Stimulated activated CD4-positive, alpha-beta T cell treated with anti-CD3 and anti-CD28 coated beads, Interleukin-4, amount 100 ng/mL, for 24 hours (primary cell): ENCODE measurements around the gene SCN4A.

Experiments
- DNase-seq: peaks from one replicate; pipeline ENCODE4 v3.0.0-alpha.2; 2020

SCN4A gene

DNA sequence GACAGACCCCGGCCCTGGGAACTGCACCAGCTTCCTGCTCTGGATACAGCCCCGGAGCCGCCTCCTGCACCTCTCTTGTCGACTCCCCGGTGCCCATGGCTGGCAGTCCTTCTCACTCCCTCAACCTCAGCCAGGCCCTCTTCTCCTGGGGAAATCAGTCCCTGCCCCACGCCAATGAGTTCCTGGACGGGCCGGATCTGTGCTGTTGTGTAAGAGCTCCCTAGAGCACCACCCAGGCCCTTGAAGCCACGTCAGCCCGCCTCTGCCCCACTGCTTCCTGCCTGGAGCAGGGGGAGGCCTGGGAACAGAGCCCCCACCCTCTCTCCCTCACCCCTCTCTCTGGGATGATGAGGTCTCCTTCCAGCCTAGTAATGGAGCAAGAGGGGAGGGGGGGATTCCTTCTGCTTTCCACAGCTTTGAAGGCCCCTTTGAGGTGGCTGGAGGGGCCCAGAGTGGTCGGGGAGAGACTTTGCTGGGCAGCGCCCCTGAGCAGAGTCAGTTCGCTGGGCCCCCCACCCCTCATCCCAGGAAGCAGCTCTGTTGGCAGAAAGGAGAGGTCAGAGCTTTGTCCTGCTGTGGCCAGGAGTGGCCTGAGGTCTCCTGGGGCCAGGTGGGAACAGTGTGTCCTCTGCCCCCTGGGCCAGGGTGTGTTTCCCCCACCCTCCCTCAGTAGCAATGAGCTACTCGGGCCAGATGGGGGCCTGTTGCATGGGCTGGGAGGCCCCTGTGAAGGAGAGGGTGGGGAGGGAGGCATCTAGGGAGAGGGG, 29.2 kb upstream of the SCN4A start:
- DNase-seq: no peak

DNA sequence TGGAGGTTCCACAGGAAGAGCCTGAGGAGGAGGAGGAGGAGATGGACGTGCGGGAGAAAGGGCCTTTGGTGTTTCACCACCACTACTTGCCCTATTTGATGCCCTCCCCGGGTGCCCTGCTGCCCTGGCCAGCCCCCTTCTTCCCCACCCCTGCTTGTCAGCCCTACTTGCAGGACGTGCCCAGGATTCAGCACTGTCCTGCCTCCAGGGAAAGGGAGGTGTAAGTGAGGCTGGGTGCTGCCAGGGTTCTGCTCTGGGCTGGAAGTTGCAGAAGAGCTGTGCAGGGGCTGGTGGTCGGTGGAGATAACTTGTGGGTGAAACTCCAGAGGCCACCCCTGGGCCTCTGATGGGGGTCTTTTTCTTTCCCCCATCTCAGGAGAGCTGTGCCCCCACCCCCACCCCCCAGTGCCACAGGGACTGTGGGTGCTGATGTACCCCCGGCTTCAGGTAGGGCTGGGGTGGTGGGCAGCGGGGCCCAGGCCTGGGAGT, 28.4 kb upstream of the SCN4A start:
- DNase-seq: no peak

GRCh38 chr17:63999680-64000531, 27.2 kb upstream of the SCN4A start:
- no peak for DNase-seq

DNA sequence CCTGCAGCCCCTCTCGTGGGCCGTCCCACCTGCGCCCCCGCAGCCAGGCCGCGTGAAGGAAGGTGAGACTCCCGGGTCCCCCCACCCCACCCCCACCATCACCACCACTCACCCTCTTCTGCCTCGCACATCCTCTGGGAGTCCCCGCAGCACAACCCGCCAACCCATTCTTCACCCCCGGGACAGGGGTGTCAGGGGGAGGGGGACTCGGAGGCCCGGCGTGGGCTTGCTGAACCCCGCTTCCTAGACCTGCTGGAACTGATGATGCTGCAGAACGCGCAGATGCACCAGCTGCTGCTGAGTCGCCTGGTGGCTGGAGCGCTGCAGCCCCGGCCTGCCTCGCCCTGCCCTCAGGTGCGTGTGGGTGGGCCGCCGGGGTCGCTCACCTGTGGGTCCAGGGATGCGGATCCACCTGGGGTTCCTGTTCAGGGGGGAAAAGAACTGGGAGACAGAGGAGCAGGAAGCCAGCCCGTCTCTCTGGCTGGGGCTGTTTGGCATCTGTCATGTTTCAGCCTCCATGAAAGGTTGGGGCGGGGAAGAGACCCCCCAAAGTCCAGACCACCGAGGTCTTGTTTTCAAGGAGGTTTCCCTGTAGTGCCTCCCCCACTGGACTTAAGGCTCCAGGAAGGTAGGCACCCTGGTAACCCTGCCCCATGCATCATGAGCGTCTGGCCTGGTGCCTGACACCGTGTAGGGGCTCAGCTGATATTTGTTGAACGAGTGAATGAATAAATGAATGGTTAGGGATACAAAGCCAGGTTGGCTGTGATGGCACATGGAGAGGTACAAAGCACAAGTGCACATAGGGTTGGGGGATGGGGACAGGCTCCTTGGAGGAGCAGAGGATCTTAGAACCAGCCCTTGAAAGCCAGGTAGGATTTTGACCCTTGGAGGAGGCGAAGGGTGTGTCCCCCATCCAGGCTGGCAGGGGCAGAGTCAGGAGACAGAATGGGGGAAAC, 26.3 kb upstream of the SCN4A start:
- DNase-seq: no peak

DNA sequence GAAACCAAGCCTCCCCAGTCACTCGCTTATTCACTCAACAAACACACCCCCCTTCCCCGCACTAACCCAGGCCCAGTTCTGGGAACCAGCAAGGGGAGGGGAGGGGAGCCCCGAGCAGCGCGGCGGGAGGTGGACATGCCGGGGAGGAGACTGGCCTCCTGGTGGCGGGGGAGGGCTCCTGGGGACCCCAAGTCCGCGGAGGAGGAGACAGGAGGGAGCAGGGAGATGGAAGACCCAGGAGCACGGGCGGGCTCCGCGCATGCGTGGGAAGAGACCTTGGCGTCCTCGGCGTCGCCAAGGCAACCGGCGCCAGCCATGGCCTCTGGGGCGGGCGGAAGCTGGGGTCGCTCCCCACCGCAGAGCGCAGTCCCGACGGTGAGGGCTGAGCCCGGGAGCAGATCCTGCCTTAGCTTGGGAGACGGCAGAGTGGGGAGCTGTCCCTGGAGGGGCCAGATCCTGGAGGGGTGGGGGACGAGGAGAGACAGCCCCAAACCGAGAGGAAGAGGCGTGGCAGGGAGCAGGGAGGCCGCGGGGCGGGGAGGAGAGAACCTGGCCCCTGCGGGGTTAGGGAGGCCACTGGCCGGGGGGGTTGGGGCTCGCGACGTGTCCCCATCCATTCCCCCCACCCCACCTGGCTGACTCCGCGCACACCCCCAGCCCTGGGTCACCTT, 25.5 kb upstream of the SCN4A start, which contains the start of gene PRR29:
Gene PRR29, plus strand, starts transcription at position 302 of the 671 bp plus-strand sequence. Its CDS starts 14 bp downstream, at position 316.
- DNase-seq: peak; percentile 68

- no peak for DNase-seq
Observed at GRCh38 chr17:63997341-63998048, 24.8 kb upstream of the SCN4A start.

GRCh38 chr17:63996430-63997182, 23.9 kb upstream of the SCN4A start:
- no peak for DNase-seq

DNA sequence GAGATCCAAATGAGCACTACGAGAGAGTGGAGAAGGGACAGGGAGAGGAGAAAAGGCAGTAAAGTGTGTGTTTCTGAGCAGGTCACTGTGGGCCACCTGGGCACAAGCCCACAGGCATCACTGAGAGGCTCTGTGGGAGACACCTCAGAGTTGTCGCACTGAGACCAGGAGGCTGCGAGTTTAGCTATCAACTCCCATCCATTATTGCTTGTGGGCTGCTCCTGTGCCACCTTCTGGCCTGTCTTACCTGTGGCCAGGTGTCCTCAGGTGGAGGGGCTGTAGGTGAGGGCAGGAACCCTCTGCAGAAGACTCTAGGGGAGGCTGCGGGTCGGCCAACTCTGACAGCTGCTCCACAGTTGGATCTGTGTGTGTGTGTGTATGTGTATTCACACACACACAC, 22.9 kb upstream of the SCN4A start:
- DNase-seq: no peak

DNA sequence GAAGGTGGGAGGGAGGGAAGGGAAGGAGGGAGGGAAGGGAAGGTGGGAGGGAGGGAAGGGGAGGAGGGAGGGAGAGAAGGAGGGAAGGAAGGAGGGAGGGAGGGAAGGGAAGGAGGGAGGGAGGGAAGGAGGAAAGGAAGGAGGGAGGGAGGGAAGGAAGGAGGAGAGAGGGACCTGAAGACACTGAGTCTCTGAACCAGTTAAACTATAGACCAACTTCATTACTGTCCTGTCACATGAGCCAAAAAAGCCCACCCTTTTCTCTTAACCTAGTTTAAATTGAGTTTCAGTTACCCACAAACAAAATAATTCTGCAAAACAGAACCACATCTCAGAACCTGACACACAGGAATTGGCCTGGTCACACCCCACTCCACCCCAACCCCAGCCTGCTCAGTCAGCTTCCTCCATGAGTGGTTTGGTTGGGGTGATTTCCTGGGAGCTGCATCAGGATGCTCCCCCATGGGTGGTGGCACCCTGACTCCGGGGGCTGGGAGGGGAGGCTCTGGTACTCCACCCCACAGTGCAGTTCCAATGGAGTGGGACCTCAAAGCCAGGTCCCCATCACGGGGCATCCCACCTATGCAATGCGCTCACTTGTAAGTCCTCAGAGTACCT, 20.8 kb upstream of the SCN4A start:
- no peak for DNase-seq

GRCh38 chr17:63991611-63992010, 18.9 kb upstream of the SCN4A start:
- DNase-seq: no peak

DNA sequence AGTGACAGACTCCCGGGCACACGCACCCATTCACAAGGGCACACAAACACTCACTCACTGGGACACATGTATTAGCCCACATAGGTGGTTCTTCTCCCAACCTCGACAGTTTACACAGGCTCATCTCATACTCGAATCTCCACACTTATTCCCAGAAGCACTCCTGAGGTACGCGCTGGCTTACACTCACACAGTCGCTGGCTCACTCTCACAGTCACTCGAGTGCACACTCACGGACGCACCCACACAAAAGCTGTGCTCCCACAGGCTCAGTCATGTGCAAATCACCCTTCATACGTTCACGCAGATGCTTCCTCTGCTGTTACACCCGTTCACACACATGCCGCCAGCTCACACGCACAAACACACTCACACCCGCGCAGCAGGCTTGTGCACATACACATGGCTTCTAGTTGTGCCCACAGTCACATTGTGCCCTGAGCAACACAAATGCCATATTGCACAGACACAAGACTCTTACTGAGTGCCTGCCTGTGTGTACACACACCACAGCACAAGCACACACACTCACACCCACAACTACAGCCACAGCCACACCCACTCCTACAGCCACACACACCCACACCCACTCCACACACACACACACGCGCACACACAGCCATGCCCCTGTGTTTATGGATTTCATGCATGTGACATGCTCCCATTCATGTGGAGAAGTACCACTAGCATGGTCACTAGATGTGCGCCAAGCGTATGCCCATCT, 17.1 kb upstream of the SCN4A start:
- no peak for DNase-seq

DNA sequence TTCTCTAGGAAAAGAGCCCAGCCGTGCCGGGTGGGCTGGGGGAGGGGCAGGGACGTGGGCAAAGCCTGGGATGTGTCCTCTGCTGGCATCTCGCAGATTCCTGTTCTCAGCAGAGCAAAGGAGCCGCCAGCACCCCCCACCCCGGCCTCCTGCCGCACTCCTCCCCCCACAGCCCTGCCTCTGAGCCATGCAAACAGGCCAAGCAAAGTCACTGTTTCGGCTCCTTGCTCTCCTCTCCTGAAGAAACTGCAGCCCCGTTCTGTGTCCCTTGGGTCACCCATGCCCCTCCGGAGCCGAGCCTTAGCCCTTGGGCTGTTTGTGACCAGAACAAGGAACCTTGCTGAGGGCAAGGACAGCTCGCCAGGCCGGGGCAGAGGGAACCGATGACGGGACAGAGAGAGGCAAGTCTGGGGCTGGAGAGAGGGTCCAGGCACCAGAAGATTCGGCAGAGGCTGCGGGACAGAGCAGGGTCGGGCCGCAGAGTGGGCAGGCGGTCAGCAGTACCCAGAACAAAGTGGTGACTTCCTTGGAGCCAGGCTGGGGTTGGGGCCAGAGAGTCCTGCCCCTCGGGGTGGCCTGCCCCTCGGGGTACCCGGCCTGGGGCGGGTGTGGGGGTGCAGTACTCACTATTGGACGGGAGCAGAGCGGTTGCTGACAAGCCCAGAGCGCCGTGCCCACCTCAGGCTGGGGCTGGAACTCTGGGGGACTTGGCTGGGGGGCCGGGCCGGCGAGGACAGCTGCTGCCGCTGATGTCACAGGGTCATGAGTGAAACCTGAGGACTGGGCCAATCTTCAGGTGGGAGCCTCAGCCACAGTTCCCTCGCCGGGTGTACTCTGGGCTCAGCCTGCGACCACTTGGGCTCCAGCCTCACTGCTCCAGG, 16.3 kb upstream of the SCN4A start:
- DNase-seq: no peak

- DNase-seq: no peak
Observed at GRCh38 chr17:63988127-63988478, 15.4 kb upstream of the SCN4A start.

DNA sequence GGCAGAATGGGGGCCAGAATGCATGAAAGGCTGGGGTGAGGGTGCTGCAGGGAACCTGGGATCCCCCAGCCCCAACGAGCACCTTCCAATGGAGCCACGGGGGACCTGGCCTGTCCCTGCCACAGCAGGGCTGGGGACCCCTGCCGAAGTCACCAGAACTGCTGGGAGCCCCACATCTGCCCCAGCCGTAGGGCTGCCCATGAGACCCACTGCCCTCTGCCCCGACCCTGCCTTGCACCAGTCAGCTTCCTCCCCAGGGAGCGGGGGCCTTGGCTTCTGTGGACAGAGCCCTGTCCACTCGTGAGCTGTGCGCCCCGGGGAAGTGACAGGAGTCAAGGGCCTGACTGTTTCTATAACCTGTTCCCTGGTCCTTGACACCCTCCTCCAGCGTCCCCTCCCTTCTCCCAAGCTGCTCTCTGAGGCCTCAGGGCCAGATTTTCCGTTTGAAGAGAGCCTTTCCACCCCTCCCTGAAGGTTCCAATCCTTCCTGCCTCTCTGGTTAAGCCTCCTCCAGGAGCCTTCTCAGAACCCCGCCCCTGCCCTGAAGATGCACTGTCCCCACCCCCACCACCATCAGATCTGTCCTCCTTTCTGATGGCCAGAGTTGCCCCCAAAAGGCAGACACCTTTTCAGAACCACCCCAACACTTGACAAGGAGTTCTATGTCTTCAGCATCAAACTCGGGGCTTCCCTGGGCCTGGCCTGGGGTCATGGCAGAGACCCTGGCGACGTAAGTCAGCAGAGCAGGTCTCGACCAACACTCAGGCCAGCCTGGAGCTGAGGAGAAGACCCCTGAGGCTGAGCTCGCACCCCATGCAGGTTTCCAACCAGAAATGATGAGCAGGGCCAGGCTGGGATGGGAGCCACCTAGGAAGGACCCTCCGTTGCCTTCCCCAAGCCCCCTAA, 14.8 kb upstream of the SCN4A start:
- DNase-seq: no peak

GRCh38 chr17:63986821-63987220, 14.1 kb upstream of the SCN4A start:
- DNase-seq: no peak

DNA sequence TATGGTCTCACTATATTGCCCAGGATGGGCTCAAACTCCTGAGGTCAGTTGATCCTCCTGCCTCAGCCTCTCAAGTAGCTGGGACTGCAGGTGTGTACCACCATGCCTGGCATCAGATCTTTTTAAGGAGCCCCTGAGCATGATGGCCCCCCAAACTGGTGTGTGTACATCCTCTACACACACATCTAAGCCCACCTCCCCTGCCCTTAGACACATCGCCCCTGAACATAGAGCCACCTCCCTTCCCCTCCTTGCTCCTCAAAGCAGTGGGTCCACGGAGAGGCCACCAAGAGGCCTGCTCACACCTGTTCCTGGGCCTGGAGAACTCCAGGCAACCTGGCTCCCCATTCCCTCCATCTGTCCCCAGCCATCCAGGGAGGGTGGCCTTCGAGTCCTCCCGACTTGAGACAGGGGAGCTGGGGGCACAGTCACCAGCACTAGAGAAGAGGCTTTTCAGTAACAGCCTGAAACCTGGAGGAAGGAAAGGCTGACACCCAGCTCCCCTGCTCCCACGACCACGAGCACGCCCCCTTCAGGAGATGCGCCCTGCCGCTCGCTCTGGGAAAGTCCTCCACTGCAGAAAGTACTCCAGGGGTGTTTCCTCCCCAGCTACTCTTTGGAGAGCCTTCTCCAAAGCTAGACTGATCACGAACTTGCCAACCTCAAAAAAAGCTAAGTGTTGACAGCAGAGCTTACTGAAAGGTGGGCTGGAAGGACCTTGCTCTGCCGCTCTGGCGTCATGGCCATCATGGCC, 12.8 kb upstream of the SCN4A start:
- no peak for DNase-seq
